ENCODE measurements around the gene MDH2. TPM values are rescaled to one million over a fixed set of nuclear protein-coding genes. Genes with fewer than 3 reads are reported as not detected.

MDH2 gene
- polyA plus RNA-seq, 6 donors from 2014 or later: 128 to 211 (median 147) TPM

Other genes starting within 250 kb of the MDH2 start
- not detected for gene CCL24, start 234.3 kb upstream of the MDH2 start, polyA plus RNA-seq (ENCODE audit: low read depth in 6 of 6)
- 10 to 100 TPM; 55.0 to 89.0 (median 66.9) TPM for gene RHBDD2, start 169.1 kb upstream of the MDH2 start, polyA plus RNA-seq (ENCODE audit: low read depth in 6 of 6)
- 10 to 100 TPM in 5 of 6 donors, 1 to 10 TPM in 1; 7.6 to 50.0 (median 35.4) TPM for gene POR, start 133.0 kb upstream of the MDH2 start, polyA plus RNA-seq (ENCODE audit: low read depth in 6 of 6)
- gene TMEM120A, start 53.5 kb upstream of the MDH2 start, polyA plus RNA-seq (ENCODE audit: low read depth in 6 of 6): 10 to 100 TPM; 31.7 to 37.2 (median 35.2) TPM
- gene STYXL1, start 106 bp upstream of the MDH2 start, polyA plus RNA-seq (ENCODE audit: low read depth in 6 of 6): 10 to 100 TPM; 61.3 to 89.8 (median 65.3) TPM
- not detected for gene SRRM3, start 153.8 kb downstream of the MDH2 start, polyA plus RNA-seq (ENCODE audit: low read depth in 6 of 6)

Measured in naive B cell (primary cell).